Activated CD8-positive, alpha-beta T cell treated with anti-CD3 and anti-CD28 coated beads, Interleukin-2, amount 10 ng/mL, durations not matched to agents 7 days and 5 days (primary cell): ENCODE data around the gene PFAS. TPM values are rescaled to one million over a fixed set of nuclear protein-coding genes. Genes with fewer than 3 reads are reported as not detected.

Experiments used
- ATAC-seq: fragments of 150-1000 bp; cut with Tn5 transposase; one replicate; pipeline ENCODE4 v1.10.0; 2021; ENCODE audit warnings: moderate library complexity
- CTCF ChIA-PET: fragments of 350-600 bp; sonication (Branson Sonifier 250); formaldehyde crosslinking; loops from one replicate; lab custom pipeline; 2021; ENCODE audit warnings: antibody characterized with exemption; lab: Charles Lee
- POLR2A ChIA-PET: fragments of 350-600 bp; sonication (Branson Sonifier 250); formaldehyde crosslinking; loops from one replicate; lab custom pipeline; 2021; ENCODE audit warnings: antibody characterized with exemption; lab: Charles Lee
- DNase-seq: peaks from one replicate; pipeline ENCODE4 v3.0.0-alpha.2; 2020
- H3K27ac Mint-ChIP-seq: one replicate; pipeline ENCODE4 v1.8.0; 2021; ENCODE audit warnings: mild to moderate bottlenecking, mixed read lengths
- H3K27me3 Mint-ChIP-seq: one replicate; pipeline ENCODE4 v1.8.0; 2021; ENCODE audit warnings: low read depth, mixed read lengths
- H3K36me3 Mint-ChIP-seq: one replicate; pipeline ENCODE4 v1.8.0; 2021; ENCODE audit warnings: low read depth, mixed read lengths
- H3K4me1 Mint-ChIP-seq: one replicate; pipeline ENCODE4 v1.8.0; 2021; ENCODE audit warnings: low read depth, mixed read lengths
- H3K4me3 Mint-ChIP-seq: one replicate; pipeline ENCODE4 v1.8.0; 2021; ENCODE audit warnings: mild to moderate bottlenecking, mixed read lengths
- H3K9me3 Mint-ChIP-seq: one replicate; pipeline ENCODE4 v1.8.0; 2022; ENCODE audit warnings: mixed read lengths; ENCODE audit not compliant: insufficient read depth
- total RNA-seq, 2 experiments: library from RNA; stranded (reverse); gene quantifications; one replicate each; pipeline ENCODE4 v1.2.3, GENCODE V29; 2021

The PFAS gene
- total RNA-seq, 2 experiments from 2014 or later = 78.3 to 80.2 TPM

DNA sequence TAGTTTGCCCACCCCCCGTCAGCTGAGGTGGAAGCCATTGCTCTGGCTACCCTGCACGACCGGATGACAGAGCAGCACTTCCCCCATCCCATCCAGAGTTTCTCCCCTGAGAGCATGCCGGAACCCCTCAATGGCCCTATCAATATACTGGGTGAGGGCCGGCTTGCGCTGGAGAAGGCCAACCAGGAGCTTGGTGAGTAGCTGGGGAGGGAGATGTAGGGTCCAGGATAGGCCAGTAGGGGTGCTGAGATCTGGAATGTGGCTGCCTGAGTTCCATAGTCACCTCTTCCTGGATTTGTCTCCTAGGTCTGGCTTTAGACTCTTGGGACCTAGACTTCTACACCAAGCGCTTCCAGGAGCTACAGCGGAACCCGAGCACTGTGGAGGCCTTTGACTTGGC is 6.4 kb downstream of the PFAS start:
- no peak overlapping the region for H3K27ac Mint-ChIP-seq
- H3K27me3 Mint-ChIP-seq = no peaks in the 10 kb centered on the region
- CTCF ChIA-PET = interaction anchor here (1.2 kb wide), 1 partner anchor 40 kb away, joined by 5 read pairs; the partner anchor contains the start of gene SLC25A35
- no peak overlapping the region for H3K4me3 Mint-ChIP-seq
- H3K4me1 Mint-ChIP-seq = peaks cover 3% of the 10 kb centered on the region
- DNase-seq (no peak), ATAC-seq (no peak)
- POLR2A ChIA-PET = no interaction called here
- H3K9me3 Mint-ChIP-seq = no peaks in the 10 kb centered on the region
- peaks cover 36% of the 10 kb centered on the region for H3K36me3 Mint-ChIP-seq

DNA sequence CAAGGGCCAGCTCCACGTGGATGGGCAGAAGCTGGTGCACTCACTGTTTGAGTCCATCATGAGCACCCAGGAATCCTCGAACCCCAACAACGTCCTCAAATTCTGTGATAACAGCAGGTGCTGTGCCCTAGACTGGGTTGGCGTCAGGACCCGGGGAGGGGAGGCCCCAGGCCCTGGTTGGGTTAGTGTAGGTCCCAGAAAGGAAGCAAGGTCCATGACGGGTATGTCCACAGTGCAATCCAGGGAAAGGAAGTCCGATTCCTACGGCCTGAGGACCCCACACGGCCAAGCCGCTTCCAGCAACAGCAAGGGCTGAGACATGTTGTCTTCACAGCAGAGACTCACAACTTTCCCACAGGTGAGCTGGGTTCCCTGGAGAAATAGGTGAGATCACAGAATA is 7.2 kb downstream of the PFAS start:
- no peak overlapping the region for H3K4me3 Mint-ChIP-seq
- ChIA-PET POLR2A (interaction anchor here (1.3 kb wide), 1 partner anchor 10 kb away, joined by 3 read pairs; no protein-coding TSS in a partner anchor), CTCF (interaction anchor here (0.7 to 1.2 kb wide), 2 partner anchors 39 to 550 kb away, joined by 3 to 5 read pairs; partner anchors contain the start of gene SLC25A35)
- no peaks in the 10 kb centered on the region for H3K4me1 Mint-ChIP-seq
- no peaks in the 10 kb centered on the region for H3K27me3 Mint-ChIP-seq
- no peak overlapping the region for H3K27ac Mint-ChIP-seq
- peaks cover 40% of the 10 kb centered on the region for H3K36me3 Mint-ChIP-seq
- no peak for DNase-seq
- no peaks in the 10 kb centered on the region for H3K9me3 Mint-ChIP-seq
- ATAC-seq = no peak

GRCh38 chr17:8256691-8257090 is 7.6 kb downstream of the PFAS start:
- Mint-ChIP-seq H3K36me3 (peaks cover 40% of the 10 kb centered on the region), H3K27me3 (no peaks in the 10 kb centered on the region), H3K9me3 (no peaks in the 10 kb centered on the region), H3K27ac (no peak overlapping the region), H3K4me1 (no peaks in the 10 kb centered on the region), H3K4me3 (no peak overlapping the region)
- CTCF ChIA-PET = interaction anchor here (0.7 kb wide), 1 partner anchor 551 kb away, joined by 3 read pairs; no protein-coding TSS in a partner anchor
- no peak for ATAC-seq
- DNase-seq = no peak
- POLR2A ChIA-PET = interaction anchor here (1.3 kb wide), 1 partner anchor 10 kb away, joined by 3 read pairs; no protein-coding TSS in a partner anchor

DNA sequence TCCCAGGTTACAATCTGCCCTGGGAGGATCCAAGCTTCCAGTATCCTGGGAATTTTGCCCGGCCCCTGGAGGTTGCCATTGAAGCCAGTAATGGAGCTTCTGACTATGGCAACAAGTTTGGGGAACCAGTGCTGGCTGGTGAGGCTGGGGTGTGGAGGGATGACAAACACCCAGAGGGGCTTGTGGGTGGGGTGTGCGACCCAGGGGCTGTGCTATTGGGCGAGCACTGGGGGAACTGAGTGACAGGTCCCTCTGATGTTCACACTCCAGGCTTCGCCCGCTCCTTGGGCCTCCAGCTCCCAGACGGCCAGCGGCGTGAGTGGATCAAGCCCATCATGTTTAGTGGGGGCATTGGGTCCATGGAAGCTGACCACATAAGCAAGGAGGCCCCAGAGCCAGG is 8.7 kb downstream of the PFAS start:
- H3K9me3 Mint-ChIP-seq = no peaks in the 10 kb centered on the region
- H3K27me3 Mint-ChIP-seq = no peaks in the 10 kb centered on the region
- no peak overlapping the region for H3K27ac Mint-ChIP-seq
- ChIA-PET CTCF (interaction anchor here (1.0 kb wide), 1 partner anchor 9 kb away, joined by 4 read pairs; the partner anchor contains the start of gene PFAS), POLR2A (interaction anchor here (1.3 kb wide), 1 partner anchor 11 kb away, joined by 3 read pairs; no protein-coding TSS in a partner anchor)
- ATAC-seq (no peak), DNase-seq (no peak)
- no peaks in the 10 kb centered on the region for H3K4me1 Mint-ChIP-seq
- no peak overlapping the region for H3K4me3 Mint-ChIP-seq
- H3K36me3 Mint-ChIP-seq = peaks cover 45% of the 10 kb centered on the region

DNA sequence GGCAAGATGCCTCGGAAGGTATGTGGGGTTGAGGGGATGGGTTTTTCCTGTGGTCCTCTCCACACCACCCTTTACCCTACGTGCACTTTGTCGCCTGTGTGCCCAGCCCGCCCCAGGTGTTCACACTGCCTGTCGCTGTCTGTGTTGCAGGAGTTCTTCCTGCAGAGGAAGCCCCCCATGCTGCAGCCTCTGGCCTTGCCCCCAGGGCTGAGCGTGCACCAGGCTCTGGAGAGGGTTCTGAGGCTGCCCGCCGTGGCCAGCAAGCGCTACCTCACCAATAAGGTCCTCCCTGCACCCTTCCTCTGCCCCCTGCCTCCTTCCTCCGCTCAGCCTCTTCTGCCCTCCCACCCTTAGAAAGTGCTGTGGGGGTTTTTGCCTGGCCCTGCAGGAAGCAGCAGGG is 15.2 kb downstream of the PFAS start:
- no peaks in the 10 kb centered on the region for H3K4me1 Mint-ChIP-seq
- no peaks in the 10 kb centered on the region for H3K9me3 Mint-ChIP-seq
- POLR2A ChIA-PET = interaction anchor here (2.0 kb wide), 1 partner anchor 91 kb away, joined by 4 read pairs; no protein-coding TSS in a partner anchor
- peaks cover 38% of the 10 kb centered on the region for H3K36me3 Mint-ChIP-seq
- H3K27ac Mint-ChIP-seq = no peak overlapping the region
- no peak overlapping the region for H3K4me3 Mint-ChIP-seq
- CTCF ChIA-PET = no interaction called here
- DNase-seq (no peak), ATAC-seq (no peak)
- no peaks in the 10 kb centered on the region for H3K27me3 Mint-ChIP-seq

DNA sequence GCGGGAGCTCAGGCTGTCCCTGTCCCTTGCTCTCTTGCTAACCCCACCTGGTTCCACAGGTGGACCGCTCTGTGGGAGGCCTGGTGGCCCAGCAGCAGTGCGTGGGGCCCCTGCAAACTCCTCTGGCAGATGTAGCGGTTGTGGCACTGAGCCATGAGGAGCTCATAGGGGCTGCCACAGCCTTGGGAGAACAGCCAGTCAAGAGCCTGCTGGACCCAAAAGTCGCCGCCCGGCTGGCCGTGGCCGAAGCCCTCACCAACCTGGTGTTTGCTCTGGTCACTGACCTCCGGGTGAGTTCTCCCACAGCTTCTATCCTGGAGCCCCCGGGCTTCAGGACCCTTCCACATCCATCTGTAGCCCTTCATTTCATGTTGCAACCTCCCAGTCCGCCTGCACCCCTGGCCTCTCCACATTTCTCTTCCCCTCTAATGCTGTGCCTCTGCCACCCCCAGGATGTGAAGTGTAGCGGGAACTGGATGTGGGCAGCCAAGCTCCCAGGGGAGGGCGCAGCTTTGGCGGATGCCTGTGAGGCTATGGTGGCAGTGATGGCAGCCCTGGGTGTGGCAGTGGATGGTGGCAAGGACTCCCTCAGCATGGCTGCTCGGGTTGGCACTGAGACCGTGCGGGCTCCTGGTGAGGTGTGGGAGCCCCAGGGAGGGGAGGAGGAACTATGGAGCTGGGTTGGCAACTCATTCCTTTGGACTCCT is 15.9 kb downstream of the PFAS start:
- Mint-ChIP-seq H3K36me3 (peaks cover 38% of the 10 kb centered on the region), H3K27ac (no peak overlapping the region), H3K4me1 (no peaks in the 10 kb centered on the region), H3K27me3 (no peaks in the 10 kb centered on the region), H3K9me3 (no peaks in the 10 kb centered on the region), H3K4me3 (no peak overlapping the region)
- DNase-seq (no peak), ATAC-seq (no peak)
- ChIA-PET CTCF (no interaction called here), POLR2A (interaction anchor here (2.0 kb wide), 1 partner anchor 92 kb away, joined by 4 read pairs; no protein-coding TSS in a partner anchor)

- no peak for ATAC-seq
- CTCF ChIA-PET = no interaction called here
- DNase-seq = no peak
- no peaks in the 10 kb centered on the region for H3K4me1 Mint-ChIP-seq
- POLR2A ChIA-PET = no interaction called here
- H3K27me3 Mint-ChIP-seq = no peaks in the 10 kb centered on the region
- H3K36me3 Mint-ChIP-seq = peaks cover 40% of the 10 kb centered on the region
- no peak overlapping the region for H3K4me3 Mint-ChIP-seq
- H3K9me3 Mint-ChIP-seq = no peaks in the 10 kb centered on the region
- no peak overlapping the region for H3K27ac Mint-ChIP-seq
These were observed 17.8 kb downstream of the PFAS start for GRCh38 chr17:8266648-8267479.

- no peak overlapping the region for H3K27ac Mint-ChIP-seq
- DNase-seq = no peak
- H3K4me1 Mint-ChIP-seq = no peaks in the 10 kb centered on the region
- no peak for ATAC-seq
- POLR2A ChIA-PET = no interaction called here
- CTCF ChIA-PET = no interaction called here
- H3K9me3 Mint-ChIP-seq = no peaks in the 10 kb centered on the region
- H3K27me3 Mint-ChIP-seq = no peaks in the 10 kb centered on the region
- peaks cover 37% of the 10 kb centered on the region for H3K36me3 Mint-ChIP-seq
- H3K4me3 Mint-ChIP-seq = no peak overlapping the region
These were observed 18.5 kb downstream of the PFAS start for GRCh38 chr17:8267480-8268147.

DNA sequence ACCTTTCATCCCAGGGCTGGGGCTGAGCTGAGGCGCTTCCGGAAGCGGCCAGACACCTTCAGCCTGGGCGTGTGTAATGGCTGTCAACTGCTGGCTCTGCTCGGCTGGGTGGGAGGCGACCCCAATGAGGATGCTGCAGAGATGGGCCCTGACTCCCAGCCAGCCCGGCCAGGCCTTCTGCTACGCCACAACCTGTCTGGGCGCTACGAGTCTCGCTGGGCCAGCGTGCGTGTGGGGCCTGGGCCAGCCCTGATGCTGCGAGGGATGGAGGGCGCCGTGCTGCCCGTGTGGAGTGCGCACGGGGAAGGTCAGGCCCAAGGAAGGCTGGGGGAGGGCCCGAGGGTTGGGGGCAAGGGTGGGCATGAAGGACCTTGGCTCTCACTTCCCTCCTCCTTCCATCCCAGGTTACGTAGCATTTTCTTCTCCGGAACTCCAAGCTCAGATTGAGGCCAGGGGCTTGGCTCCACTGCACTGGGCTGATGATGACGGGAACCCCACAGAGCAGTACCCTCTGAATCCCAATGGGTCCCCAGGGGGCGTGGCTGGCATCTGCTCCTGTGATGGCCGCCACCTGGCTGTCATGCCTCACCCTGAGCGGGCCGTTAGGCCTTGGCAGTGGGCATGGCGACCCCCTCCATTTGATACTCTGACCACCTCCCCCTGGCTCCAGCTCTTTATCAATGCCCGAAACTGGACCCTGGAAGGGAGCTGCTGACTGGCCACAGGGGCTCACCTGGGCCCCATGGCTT is 19.6 kb downstream of the PFAS start:
- ChIA-PET CTCF (no interaction called here), POLR2A (no interaction called here)
- H3K27ac Mint-ChIP-seq = no peak overlapping the region
- no peak overlapping the region for H3K4me3 Mint-ChIP-seq
- peaks cover 29% of the 10 kb centered on the region for H3K36me3 Mint-ChIP-seq
- no peaks in the 10 kb centered on the region for H3K4me1 Mint-ChIP-seq
- no peaks in the 10 kb centered on the region for H3K9me3 Mint-ChIP-seq
- DNase-seq (no peak), ATAC-seq (peak; percentile 36)
- no peaks in the 10 kb centered on the region for H3K27me3 Mint-ChIP-seq

- DNase-seq (no peak), ATAC-seq (no peak)
- H3K27ac Mint-ChIP-seq = no peak overlapping the region
- peaks cover 17% of the 10 kb centered on the region for H3K36me3 Mint-ChIP-seq
- no peaks in the 10 kb centered on the region for H3K9me3 Mint-ChIP-seq
- H3K4me3 Mint-ChIP-seq = no peak overlapping the region
- CTCF ChIA-PET = interaction anchor here (0.7 to 1.6 kb wide), 2 partner anchors 27 to 29 kb away, joined by 3 to 4 read pairs; no protein-coding TSS in a partner anchor
- no peaks in the 10 kb centered on the region for H3K4me1 Mint-ChIP-seq
- POLR2A ChIA-PET = no interaction called here
- H3K27me3 Mint-ChIP-seq = no peaks in the 10 kb centered on the region
These were observed 23.3 kb downstream of the PFAS start for GRCh38 chr17:8272421-8272820.
